Liver (tissue), 9 donors: ENCODE data around the gene SHFL. TPM values are rescaled to one million over a fixed set of nuclear protein-coding genes. Genes with fewer than 3 reads are reported as not detected.

Experiments
- DNase-seq: peaks from one replicate; pipeline ENCODE4 v3.0.0-alpha.2; 2017; ENCODE audit warnings: low spot score
- H3K27ac ChIP-seq, 2 donors: one replicate each; pipeline ENCODE4 v1.7.0; 2013; ENCODE audit warnings: inconsistent platforms in 2 of 2, low read length in 2 of 2, control low read depth in 1 of 2, low read depth in 1 of 2, mild to moderate bottlenecking in 1 of 2
- H3K27me3 ChIP-seq, 4 donors: one replicate each; pipeline versions ENCODE4 v1.6.1 to v1.7.0; 2013; ENCODE audit warnings: low read length in 3 of 4, inconsistent platforms in 1 of 4, mild to moderate bottlenecking in 1 of 4, moderate library complexity in 1 of 4; ENCODE audit not compliant: control insufficient read depth in 4 of 4, insufficient read depth in 4 of 4
- H3K36me3 ChIP-seq, 4 donors: one replicate each; pipeline versions ENCODE4 v1.6.1 to v1.7.0; 2013; ENCODE audit warnings: low read length in 3 of 4, mild to moderate bottlenecking in 3 of 4, low read depth in 1 of 4, moderate library complexity in 1 of 4; ENCODE audit not compliant: control insufficient read depth in 4 of 4, insufficient read depth in 3 of 4
- H3K4me1 ChIP-seq, 4 donors: one replicate each; pipeline versions ENCODE4 v1.6.1 to v1.7.0; 2013; ENCODE audit warnings: low read length in 3 of 4, mild to moderate bottlenecking in 3 of 4, moderate library complexity in 1 of 4; ENCODE audit not compliant: control insufficient read depth in 4 of 4, insufficient read depth in 4 of 4
- H3K4me3 ChIP-seq, 3 donors: one replicate each; pipeline versions ENCODE4 v1.6.1 to v1.7.0; 2013; ENCODE audit warnings: low read length in 3 of 3, control low read depth in 1 of 3, low read depth in 1 of 3, mild to moderate bottlenecking in 1 of 3
- H3K9ac ChIP-seq, 2 donors: one replicate each; pipeline ENCODE4 v1.7.0; 2013; ENCODE audit warnings: low read length in 2 of 2, mild to moderate bottlenecking in 2 of 2, moderate library complexity in 2 of 2, control low read depth in 1 of 2, low read depth in 1 of 2
- H3K9me3 ChIP-seq, 4 donors: one replicate each; pipeline versions ENCODE4 v1.6.1 to v1.7.0; 2013; ENCODE audit warnings: low read length in 3 of 4; ENCODE audit not compliant: control insufficient read depth in 4 of 4
- EGR1 ChIP-seq, 2 donors: IDR thresholded peaks; 2 replicates each; pipeline ENCODE4 v1.6.1; 2016 to 2018; ENCODE audit warnings: antibody characterized with exemption in 2 of 2, low read depth in 2 of 2
- FOXA1 ChIP-seq: IDR thresholded peaks from 2 replicates; pipeline ENCODE4 v1.6.1; 2016; ENCODE audit warnings: antibody characterized with exemption
- FOXA2 ChIP-seq: IDR thresholded peaks from 2 replicates; pipeline ENCODE4 v1.6.1; 2016; ENCODE audit warnings: antibody characterized with exemption
- GABPA ChIP-seq, 2 donors: IDR thresholded peaks in 1 of 2; conservative IDR thresholded peaks in 1 of 2; 2 replicates each; pipeline ENCODE4 v1.6.1; 2016; ENCODE audit warnings: antibody characterized with exemption in 2 of 2, mild to moderate bottlenecking in 1 of 2, moderate library complexity in 1 of 2
- HNF4A ChIP-seq, 2 donors: conservative IDR thresholded peaks; 2 replicates each; pipeline ENCODE4 v1.6.1; 2016; ENCODE audit warnings: antibody characterized with exemption in 2 of 2, mild to moderate bottlenecking in 2 of 2
- HNF4G ChIP-seq: IDR thresholded peaks from 2 replicates; pipeline ENCODE4 v1.6.1; 2016; ENCODE audit warnings: antibody characterized with exemption
- JUND ChIP-seq, 2 donors: IDR thresholded peaks; 2 replicates each; pipeline ENCODE4 v1.6.1; 2016; ENCODE audit warnings: antibody characterized with exemption in 2 of 2
- RXRA ChIP-seq, 2 donors: IDR thresholded peaks; 2 replicates each; pipeline ENCODE4 v1.6.1; 2017 to 2018; ENCODE audit warnings: antibody characterized with exemption in 2 of 2, mild to moderate bottlenecking in 1 of 2
- SP1 ChIP-seq: IDR thresholded peaks from 2 replicates; pipeline ENCODE4 v1.6.1; 2018; ENCODE audit warnings: antibody characterized with exemption, mild to moderate bottlenecking
- TAF1 ChIP-seq: conservative IDR thresholded peaks from 2 replicates; pipeline ENCODE4 v1.6.1; 2016; ENCODE audit warnings: antibody characterized with exemption, mild to moderate bottlenecking
- YY1 ChIP-seq: IDR thresholded peaks from 2 replicates; pipeline ENCODE4 v1.6.1; 2016; ENCODE audit warnings: antibody characterized with exemption, mild to moderate bottlenecking
- WGBS: extraction: QIAGEN DNeasy Blood & Tissue Kit; methylation state at CpG from one replicate; pipeline ENCODE4 v1.1.7; 2013; 5-methylcytosine and 5-hydroxymethylcytosine counted together
- polyA plus RNA-seq, 2 donors: library from polyadenylated mRNA; stranded (reverse) in 1 of 2; unstranded in 1 of 2; fragments of 200-250 nt in 1 of 2; fragments of >200 nt in 1 of 2; fragmentation: Nextera tagmentation in 1 of 2; extraction: Ambion mirVana in 1 of 2; gene quantifications; one replicate each; pipeline versions ENCODE4 v1.2.1 to v1.2.3, GENCODE V29; 2013 to 2015
- total RNA-seq, 2 donors: library from RNA; depleted of rRNA; stranded (reverse); fragments of >200 nt; gene quantifications; one replicate each; pipeline ENCODE4 v1.2.3, GENCODE V29; 2014
- TF ChIP-seq, protein P1 (sequence below): IDR thresholded peaks from 2 replicates; pipeline ENCODE4 v1.6.1; 2016; ENCODE audit warnings: antibody characterized with exemption
- TF ChIP-seq, protein P2 (sequence below): IDR thresholded peaks from 2 replicates; pipeline ENCODE4 v1.6.1; 2016; ENCODE audit warnings: antibody characterized with exemption, mild to moderate bottlenecking
- TF ChIP-seq, protein P3 (sequence below): IDR thresholded peaks from 2 replicates; pipeline ENCODE4 v1.6.1; 2016; ENCODE audit warnings: antibody characterized with exemption
- TF ChIP-seq, protein P4 (sequence below): IDR thresholded peaks from 2 replicates; pipeline ENCODE4 v1.6.1; 2016; ENCODE audit warnings: antibody characterized with exemption
- TF ChIP-seq, protein P5 (sequence below): fragments of 150-350 bp; IDR thresholded peaks from 2 replicates; pipeline ENCODE4 v1.5.1; 2017; ENCODE audit warnings: improper control_type of control experiment, low read depth, low read length; ENCODE audit not compliant: missing input control
- donor health status: healthy.
- donor health status: healthy.
- donor health status: healthy.
- donor health status: healthy.
- donor health status: healthy.

Gene SHFL
- total and polyA plus RNA-seq, 4 donors: 13.1 to 104 (median 84.7) TPM

DNA sequence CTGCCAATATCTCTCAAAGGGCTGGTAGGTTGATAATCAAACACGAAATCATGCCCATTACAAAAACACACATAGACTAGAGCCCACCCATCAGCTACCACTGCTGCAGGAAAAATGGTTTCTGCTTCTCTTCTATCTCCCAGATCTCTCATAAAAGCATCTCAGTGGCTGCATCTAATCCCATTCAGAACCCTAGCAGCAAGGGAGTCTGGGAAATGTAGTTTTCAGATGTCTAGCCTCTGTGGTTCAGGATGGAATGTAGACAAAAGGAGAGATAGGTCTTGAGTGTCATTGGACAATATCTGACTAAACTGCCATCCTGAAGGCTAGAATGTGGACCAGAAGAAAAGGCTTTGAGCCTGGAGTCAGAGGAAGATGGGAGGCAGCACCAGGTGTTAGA, 40.7 kb upstream of the SHFL start:
- H3K27ac ChIP-seq: no peak overlapping the region
- peaks cover 0 to 14% (median 11%) of the 10 kb centered on the region in 4 donors for H3K9me3 ChIP-seq
- no peaks in the 10 kb centered on the region for H3K27me3 ChIP-seq
- DNase-seq: no peak
- no peak overlapping the region for H3K9ac ChIP-seq
- peaks cover 0 to 32% (median 22%) of the 10 kb centered on the region in 4 donors for H3K36me3 ChIP-seq
- 75% methylated on average over 1 of the region's 1 CpG for WGBS
- no peaks in the 10 kb centered on the region for H3K4me1 ChIP-seq
- H3K4me3 ChIP-seq: no peak overlapping the region
- TF ChIP-seq GABPA (IDR thresholded peaks at IDR 0.05 in 1 of 2, conservative IDR thresholded peaks at IDR 0.05 in 1 of 2) (no peak), RXRA (IDR thresholded peaks at IDR 0.05) (no peak), TAF1 (no peak), JUND (IDR thresholded peaks at IDR 0.05) (no peak), SP1 (no peak), FOXA2 (no peak)
- TF ChIP-seq, protein P1, sequence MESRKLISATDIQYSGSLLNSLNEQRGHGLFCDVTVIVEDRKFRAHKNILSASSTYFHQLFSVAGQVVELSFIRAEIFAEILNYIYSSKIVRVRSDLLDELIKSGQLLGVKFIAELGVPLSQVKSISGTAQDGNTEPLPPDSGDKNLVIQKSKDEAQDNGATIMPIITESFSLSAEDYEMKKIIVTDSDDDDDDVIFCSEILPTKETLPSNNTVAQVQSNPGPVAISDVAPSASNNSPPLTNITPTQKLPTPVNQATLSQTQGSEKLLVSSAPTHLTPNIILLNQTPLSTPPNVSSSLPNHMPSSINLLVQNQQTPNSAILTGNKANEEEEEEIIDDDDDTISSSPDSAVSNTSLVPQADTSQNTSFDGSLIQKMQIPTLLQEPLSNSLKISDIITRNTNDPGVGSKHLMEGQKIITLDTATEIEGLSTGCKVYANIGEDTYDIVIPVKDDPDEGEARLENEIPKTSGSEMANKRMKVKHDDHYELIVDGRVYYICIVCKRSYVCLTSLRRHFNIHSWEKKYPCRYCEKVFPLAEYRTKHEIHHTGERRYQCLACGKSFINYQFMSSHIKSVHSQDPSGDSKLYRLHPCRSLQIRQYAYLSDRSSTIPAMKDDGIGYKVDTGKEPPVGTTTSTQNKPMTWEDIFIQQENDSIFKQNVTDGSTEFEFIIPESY: no peak
- TF ChIP-seq, protein P2, sequence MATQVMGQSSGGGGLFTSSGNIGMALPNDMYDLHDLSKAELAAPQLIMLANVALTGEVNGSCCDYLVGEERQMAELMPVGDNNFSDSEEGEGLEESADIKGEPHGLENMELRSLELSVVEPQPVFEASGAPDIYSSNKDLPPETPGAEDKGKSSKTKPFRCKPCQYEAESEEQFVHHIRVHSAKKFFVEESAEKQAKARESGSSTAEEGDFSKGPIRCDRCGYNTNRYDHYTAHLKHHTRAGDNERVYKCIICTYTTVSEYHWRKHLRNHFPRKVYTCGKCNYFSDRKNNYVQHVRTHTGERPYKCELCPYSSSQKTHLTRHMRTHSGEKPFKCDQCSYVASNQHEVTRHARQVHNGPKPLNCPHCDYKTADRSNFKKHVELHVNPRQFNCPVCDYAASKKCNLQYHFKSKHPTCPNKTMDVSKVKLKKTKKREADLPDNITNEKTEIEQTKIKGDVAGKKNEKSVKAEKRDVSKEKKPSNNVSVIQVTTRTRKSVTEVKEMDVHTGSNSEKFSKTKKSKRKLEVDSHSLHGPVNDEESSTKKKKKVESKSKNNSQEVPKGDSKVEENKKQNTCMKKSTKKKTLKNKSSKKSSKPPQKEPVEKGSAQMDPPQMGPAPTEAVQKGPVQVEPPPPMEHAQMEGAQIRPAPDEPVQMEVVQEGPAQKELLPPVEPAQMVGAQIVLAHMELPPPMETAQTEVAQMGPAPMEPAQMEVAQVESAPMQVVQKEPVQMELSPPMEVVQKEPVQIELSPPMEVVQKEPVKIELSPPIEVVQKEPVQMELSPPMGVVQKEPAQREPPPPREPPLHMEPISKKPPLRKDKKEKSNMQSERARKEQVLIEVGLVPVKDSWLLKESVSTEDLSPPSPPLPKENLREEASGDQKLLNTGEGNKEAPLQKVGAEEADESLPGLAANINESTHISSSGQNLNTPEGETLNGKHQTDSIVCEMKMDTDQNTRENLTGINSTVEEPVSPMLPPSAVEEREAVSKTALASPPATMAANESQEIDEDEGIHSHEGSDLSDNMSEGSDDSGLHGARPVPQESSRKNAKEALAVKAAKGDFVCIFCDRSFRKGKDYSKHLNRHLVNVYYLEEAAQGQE: no peak

DNA sequence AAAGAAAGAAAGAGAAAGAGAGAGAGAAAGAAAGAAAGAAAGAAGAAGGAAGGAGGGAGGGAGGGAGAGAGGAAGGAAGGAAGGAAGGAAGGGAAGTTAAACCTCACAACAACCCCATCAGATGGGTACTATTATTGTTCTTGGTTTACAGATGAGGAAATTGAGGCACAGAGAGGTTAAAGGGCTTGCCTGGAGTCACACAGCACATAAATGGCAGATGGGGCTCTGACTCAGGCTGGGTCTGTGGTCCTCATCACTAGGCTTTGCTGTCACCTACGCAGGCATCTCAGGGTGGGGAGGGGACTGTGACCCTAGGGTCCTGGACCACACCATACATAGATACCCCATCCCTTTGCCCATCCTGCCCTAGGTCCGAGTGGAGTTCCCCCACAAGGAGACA, 36.5 kb upstream of the SHFL start:
- WGBS: 39% methylated on average over 2 of the region's 2 CpGs

More for the DNA sequence above, 36.5 kb upstream of the SHFL start:
- Histone ChIP-seq H3K9me3 (no peaks in the 10 kb centered on the region), H3K27me3 (no peaks in the 10 kb centered on the region), H3K27ac (no peak overlapping the region), H3K4me3 (no peak overlapping the region), H3K36me3 (peaks cover 0 to 30% (median 15%) of the 10 kb centered on the region in 4 donors), H3K9ac (no peak overlapping the region), H3K4me1 (no peaks in the 10 kb centered on the region)
- TF ChIP-seq JUND (IDR thresholded peaks at IDR 0.05) (no peak), FOXA1 (no peak), GABPA (IDR thresholded peaks at IDR 0.05 in 1 of 2, conservative IDR thresholded peaks at IDR 0.05 in 1 of 2) (no peak), HNF4A (conservative IDR thresholded peaks at IDR 0.05) (no peak), YY1 (no peak), SP1 (no peak), EGR1 (IDR thresholded peaks at IDR 0.05; ENCODE audit: low read depth in 2 of 2) (no peak), TAF1 (no peak), RXRA (IDR thresholded peaks at IDR 0.05) (no peak), HNF4G (no peak), FOXA2 (no peak)
- TF ChIP-seq, protein P2: no peak
- TF ChIP-seq, protein P3, sequence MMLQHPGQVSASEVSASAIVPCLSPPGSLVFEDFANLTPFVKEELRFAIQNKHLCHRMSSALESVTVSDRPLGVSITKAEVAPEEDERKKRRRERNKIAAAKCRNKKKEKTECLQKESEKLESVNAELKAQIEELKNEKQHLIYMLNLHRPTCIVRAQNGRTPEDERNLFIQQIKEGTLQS: no peak
- TF ChIP-seq, protein P4, sequence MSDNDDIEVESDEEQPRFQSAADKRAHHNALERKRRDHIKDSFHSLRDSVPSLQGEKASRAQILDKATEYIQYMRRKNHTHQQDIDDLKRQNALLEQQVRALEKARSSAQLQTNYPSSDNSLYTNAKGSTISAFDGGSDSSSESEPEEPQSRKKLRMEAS: no peak
- TF ChIP-seq, protein P5, sequence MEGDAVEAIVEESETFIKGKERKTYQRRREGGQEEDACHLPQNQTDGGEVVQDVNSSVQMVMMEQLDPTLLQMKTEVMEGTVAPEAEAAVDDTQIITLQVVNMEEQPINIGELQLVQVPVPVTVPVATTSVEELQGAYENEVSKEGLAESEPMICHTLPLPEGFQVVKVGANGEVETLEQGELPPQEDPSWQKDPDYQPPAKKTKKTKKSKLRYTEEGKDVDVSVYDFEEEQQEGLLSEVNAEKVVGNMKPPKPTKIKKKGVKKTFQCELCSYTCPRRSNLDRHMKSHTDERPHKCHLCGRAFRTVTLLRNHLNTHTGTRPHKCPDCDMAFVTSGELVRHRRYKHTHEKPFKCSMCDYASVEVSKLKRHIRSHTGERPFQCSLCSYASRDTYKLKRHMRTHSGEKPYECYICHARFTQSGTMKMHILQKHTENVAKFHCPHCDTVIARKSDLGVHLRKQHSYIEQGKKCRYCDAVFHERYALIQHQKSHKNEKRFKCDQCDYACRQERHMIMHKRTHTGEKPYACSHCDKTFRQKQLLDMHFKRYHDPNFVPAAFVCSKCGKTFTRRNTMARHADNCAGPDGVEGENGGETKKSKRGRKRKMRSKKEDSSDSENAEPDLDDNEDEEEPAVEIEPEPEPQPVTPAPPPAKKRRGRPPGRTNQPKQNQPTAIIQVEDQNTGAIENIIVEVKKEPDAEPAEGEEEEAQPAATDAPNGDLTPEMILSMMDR: no peak
- TF ChIP-seq, protein P1: no peak
- no peak for DNase-seq
